HG03066 (cell line): Measurements from ENCODE around the gene FARS2.
"Not testable (repeated sequence)": the region's sequence is repeated elsewhere in the genome, so short reads cannot be mapped to it uniquely, and the experiment has no call there.

Source experiments
- ATAC-seq: cut with Tn5 transposase; IDR thresholded peaks from one replicate; pipeline ENCODE4 v1.9.1; 2021; ENCODE audit warnings: low read depth; ENCODE audit not compliant: unreplicated experiment

Gene FARS2

DNA sequence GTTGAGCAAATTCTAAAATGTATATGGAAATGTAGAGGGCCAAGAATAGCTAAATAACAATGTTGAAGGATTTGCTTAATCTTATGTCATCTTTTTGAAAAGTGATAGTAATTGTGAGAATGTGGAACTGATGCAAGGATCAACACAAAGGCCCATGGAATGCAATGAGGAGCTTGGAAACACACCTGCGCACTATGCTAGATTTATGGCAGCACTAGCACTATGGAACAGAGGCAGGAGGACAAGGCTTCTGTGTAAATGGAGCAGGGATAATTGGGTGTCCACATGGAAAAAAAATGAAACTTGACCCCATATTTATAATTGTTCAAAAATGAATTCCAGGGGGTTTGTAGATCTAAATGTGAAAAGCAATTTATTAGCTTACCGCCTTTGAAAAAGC is 298.3 kb downstream of the FARS2 start:
- no peak for ATAC-seq

DNA sequence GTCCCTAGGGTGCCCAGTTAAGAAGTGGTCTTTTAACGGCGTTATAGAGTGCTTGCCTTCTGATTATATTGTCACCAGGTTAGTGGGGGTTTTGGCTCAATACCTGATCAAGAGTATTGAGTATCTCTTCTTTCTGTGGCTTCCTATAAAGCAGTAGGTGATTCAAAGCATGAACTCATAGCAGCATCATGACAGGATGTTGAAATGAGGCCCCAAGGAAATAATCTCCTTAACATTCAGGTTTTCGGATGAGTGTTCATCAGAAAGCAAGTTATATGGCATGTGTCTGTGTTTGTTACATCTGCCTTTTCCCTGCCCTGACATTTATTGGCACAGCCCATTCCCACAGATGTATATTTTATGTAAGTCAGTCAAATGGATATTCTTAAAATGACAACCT is 301.0 kb downstream of the FARS2 start:
- no peak for ATAC-seq

DNA sequence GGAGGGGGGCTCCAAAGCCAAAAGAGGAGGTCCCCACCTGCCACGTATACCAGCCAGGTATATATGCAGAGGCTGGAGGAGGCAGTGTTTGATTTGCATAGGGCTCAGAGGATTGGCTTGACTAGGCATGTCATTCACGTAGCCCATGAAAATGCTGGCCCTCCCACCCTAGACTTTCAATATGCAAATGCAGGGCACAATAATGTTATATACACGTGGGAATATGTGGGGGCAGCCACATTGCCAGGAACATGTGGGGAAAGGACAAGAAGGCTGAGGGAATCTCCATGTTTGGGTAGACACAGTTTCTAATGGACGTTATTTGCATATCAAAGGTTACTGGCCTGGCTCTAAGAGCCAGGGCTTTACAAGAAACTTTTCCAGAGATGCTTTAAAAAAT is 301.8 kb downstream of the FARS2 start:
- no peak for ATAC-seq

DNA sequence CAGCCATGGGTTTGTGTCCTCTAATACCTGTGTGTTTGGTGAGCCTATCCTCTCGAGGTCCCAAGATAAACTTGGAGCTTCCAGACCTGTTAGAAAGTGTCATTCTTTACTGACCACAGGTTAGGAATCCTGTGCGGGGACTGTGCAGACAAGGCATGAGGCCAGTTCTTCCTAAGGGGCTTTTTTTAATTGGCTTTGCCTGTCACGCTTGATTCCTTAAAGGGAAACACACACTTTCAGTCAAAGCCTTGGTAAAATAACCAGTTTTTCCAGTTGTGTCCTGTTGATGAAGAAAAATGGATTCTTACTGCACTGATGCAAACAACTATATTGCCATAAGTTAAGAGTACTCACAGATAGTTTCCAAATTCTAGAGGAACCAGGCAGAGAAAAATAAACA is 303.4 kb downstream of the FARS2 start:
- ATAC-seq, result not testable (repeated sequence)

DNA sequence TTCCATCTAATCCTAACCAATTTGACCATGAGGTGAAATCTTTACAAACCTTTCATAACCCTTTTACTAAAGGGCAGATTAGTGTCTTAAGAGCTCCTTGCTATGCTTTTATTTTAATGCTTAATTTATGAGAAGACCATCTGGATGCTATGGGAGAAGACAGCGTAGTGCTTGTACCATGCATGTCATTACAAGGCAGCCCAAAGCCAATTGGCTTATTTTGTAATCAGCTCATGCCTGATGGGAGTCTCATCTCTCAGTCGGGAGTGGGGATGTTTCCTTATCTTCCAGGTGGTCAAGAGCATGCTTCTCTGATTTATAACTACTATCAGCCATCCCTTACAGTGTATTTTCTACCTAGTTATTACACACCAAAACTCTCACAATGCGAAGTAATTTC is 304.7 kb downstream of the FARS2 start:
- no peak for ATAC-seq

DNA sequence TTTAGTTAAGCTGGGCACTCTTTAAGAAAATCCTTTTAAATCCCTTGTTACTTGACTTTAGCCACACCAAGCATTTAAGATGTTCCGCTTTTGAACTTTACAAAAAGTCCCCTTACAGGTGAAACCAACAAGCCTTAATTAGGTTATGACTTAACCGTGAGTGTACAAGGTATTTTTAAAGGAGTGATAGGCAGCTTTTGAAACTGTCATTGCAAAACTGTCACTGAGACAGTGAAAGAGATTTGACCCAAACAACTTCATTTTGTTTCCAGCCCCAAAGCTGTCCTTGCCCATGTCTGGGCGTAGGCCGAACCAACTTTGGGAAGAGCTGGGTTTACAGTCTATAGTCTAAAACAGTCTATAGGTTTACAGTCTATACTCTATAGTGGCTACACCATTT is 305.4 kb downstream of the FARS2 start:
- ATAC-seq, result peak; percentile 55

DNA sequence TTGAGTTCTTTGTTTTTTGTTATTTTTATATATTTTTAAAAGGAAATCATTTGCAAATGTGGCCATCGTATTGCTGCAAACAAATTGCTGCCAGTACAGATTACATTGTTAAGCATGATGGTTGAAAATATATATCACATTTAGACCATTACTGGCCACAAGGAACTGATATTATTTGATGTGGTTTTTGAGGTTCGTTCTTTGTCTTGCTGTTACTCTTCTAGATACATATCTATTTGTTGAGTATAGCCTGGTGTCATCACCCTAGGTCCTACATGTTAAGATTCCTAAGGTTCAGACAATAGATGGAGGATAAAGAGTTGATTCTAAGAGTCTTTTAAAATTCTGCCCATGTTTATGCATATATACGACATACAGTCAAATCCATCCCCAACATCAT is 306.0 kb downstream of the FARS2 start:
- ATAC-seq, result no peak

DNA sequence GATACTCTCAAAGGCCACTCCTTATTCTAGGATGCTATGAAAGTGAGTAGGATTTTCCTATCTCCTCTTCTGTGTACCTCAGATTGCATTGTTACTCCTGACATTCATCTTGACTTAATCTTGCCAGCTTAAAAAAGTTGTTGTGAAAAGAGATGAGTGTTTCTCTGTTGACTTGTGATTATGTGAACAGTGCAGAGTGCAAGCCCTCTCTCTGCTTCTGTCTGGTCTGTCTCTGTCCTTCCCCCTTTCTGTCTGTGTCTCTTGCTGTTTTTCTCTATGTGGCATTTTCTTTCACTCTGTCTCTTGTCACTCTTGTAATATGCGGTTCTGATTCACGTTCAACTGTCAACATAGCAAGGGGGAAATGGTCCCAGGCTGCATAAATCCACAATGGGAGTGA is 306.6 kb downstream of the FARS2 start:
- ATAC-seq, result no peak

DNA sequence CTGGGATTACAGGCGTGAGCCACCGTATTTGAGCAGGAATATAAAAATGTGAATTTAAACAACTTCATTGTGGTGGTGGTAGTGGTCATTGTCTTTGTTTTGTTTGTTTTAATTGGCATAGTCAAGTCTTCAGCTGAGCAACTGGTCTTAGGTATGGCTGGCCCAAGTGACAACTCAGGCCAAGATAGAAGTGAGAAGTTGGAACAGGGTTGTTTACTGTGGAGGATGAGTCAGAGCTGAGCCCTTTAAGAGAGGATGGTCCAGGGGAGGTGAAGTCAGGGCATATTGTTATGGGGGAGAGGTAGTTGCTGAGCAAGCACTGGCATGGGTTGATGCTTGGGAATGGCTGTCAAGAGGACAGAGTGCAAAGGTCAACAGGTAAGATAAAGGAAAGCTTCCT is 308.2 kb downstream of the FARS2 start:
- ATAC-seq, result no peak

DNA sequence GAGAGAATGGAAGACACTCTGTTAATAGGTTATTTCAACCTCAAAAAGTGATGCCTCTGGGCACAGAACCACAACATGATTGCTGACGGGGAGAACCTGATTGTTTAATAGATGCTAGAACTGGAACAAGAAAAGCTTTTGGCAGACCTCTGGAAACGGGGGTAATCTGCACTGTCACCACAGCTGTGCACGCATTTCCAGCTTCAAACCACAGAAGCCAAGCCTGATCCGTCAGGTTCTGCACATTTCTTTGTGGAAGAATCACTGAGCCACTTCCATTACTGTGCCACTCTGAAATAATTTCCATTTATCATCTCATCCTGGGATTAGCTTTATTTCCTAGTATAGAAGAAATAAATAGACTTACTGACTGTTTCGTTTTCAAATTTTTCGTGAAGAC is 309.3 kb downstream of the FARS2 start:
- no peak for ATAC-seq

DNA sequence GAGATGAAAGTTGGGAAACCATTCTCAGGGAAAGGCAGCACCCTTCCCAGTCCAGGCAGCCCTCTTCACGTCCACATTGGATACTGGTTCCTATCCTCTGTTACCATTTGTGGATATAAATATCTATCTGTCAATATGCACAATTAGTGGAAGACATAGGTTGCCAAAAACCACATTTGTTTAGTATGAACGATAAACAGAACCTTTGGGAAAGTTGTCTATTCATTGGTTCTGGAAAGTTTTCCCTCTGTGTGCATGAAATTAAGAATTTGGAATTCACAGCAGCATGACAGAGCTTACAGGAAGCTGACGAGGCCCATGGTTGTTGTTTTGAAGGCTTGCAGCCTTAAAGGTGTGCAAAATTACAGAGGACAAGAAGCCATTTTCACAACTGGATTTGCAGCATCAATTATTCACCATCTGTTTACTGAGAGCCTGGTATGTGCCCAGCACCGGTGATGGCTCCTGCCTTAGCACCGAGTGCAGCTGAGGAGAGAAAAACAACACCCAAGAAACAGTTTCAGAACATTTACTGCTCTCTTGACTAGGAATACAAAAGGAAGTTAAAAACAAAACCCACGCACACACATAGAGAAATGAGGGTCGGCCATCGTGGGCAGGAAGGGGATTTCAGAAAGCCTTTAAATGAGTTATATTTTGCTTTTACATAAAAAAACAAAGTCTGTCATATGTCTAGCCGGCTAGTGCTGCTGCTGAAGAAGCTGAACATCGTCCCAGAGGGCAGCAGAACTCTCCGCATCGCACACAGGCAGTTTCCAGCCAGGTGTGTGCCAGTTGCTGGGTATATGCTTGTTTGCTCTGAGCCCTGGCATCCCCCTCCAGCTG is 319.6 kb downstream of the FARS2 start:
- no peak for ATAC-seq

DNA sequence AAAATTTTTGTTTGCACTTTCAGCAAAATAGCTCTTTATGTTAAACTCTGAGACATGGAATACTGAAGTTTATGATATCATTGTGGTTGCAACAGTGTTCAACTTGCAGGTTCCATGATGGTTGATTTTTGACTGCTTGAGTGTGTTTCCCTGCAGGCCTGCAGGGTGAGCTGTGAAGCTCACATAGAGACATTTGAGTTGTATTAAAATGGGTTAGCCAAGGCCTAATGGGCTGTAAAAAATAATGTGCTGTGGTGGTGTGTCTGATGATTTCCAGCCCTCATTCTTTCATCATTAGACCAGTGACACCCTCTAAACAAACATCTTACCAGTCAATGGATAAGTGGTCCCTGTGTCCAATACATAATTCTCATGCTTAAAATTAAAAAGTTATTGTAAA is 321.4 kb downstream of the FARS2 start:
- no peak for ATAC-seq

DNA sequence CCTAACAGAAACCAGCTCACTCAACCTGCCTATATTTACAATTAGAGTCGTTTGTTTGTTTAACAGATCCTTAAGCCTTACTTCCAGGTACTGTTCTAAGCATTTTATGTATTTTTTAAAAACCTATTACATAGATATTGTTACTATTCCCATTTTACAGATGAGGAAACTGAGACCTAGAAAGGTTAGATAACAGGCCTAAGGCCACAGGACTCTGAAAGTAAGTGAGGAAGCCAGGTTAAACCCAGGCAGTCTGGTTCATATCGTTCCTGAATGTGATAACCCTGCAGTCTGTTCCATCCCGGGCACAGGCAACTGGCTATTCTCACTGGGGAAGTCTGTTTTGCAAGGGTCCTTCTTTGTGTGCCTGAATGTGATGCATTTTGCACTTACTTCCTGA is 322.2 kb downstream of the FARS2 start:
- ATAC-seq, result no peak

DNA sequence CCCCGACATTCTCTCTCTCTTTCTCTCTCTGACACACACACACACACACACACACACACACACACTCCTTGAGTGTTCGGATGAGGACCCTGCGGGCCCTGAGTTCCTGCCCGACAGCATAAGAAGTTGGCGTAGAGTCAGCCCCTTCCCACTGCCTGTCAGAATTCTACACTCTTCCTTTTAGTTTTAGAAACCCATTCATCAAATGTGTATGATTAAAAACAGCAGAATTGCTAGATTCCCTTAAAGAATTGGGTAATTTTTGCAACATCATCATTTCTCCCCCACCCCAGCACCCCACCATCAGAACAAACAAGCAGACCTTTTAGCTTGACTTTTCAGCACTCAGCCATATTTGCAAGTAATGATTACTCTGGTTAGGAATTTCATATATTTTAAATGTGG is 322.8 kb downstream of the FARS2 start:
- ATAC-seq, result no peak

DNA sequence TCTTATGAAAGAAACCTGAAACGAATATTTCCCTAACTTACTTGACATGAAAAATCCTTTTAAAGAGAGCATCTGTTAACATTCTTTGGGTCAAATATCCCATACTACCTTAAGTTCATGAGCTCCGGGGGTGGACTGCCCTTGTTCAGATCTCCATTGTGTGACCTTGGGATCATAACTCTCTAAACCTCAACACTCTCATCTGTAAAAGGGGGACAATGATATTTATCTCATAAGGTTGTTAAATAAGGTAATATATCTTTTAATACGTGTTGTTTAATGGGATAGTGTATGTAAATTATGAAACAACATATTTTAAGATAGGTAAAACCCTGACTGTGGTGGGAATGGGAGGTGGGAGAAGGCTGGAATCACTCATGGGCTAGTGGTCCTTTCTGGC is 326.3 kb downstream of the FARS2 start:
- no peak for ATAC-seq

DNA sequence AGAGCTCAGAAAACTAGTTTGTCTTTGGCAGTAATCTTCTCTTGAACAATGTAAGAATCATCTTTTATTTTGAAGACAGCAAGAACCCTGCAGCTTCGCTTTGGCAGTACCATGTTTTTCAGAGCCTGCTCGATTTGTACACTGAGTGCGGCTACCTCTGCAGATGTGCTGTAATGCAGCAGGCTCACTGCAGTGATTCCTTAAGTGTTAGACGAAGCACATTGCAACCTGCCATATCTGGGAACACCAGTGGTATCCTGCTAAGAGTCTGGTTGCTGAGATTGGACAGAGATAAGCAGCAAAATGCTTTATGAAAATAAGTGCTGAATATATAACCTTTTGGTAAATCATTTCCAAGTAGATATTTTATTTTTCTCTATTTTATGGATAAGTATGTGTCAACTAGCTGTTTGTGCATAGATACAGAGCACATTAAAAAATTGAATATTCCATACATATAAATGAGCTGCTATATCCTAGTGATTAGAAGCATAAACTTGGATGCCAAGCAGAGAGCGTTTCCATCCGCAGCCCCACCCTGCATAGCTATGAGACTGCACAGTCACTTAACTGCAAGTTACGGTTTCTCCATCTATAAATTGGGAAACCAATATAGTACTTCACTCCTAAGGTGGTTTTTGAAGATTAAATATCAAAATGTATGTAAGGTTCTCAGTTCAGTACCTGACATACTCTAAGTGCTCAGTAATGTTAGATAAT is 328.3 kb downstream of the FARS2 start:
- no peak for ATAC-seq

DNA sequence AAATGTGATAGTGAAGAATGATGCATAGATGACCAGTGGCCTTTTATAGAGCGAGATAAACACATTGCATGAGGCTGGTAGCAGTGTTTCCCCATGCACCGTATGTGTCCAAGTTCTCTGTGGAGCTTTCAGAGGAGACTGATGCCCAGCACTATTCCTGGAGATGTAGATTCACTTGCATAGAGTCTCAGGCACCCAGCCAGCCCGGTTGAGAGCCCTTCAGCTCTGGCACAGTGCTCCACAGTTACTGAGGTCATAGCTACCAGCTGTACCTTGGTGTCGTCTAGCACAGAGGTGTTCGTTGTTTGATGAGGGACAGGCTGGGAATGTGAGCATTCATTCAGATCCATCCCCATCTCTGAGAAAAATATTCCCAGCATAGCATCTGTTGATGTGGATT is 328.9 kb downstream of the FARS2 start:
- ATAC-seq, result no peak

DNA sequence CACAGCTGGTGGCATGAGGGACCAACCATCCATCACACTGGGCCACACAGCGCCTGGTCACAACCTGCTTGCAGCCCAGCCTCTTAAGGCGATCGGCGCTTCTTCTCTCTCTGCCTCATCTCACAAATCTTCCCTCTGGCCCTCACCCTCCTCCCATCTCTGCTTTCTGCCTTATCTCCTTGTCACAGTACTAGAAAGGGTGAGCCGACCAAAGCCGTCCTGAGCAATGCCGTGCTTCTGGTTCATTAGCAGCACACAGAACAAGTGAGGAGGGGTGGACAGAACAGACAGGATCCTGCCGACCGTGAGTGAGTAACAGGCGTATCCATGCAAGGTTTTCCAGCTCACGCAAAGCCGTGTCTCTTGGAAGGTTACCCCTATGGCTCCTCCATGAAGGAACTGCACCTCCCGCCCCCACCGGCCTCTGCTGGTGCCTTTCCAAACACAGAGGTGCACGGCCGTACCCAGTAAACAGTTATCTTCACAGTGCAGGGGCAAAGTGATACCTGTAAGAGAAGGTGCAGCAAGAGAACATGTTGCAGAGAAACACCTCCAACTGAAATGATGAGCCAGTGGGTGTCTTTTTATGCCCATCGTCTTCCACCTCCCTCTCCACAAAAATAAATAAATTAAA is 331.7 kb downstream of the FARS2 start:
- ATAC-seq, result no peak

DNA sequence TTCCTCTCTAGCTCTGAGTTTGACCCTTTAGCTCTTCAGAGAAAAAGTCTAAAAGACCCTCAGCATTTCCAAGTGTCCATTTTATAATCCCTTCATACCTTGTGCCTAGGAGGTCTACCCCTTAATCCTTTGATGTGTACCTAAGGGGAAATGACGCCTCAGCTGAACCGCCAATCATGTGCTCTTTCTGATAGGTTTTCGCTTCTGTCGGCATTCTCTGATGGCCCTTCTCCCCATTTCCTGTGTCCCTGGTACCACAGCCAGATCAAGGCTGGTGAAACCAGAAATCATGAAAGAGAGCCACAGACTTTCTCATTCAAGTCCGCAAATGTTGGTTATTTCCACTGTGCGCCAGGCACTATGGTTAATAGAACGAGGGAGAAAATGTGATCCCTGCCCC is 333.9 kb downstream of the FARS2 start:
- no peak for ATAC-seq

DNA sequence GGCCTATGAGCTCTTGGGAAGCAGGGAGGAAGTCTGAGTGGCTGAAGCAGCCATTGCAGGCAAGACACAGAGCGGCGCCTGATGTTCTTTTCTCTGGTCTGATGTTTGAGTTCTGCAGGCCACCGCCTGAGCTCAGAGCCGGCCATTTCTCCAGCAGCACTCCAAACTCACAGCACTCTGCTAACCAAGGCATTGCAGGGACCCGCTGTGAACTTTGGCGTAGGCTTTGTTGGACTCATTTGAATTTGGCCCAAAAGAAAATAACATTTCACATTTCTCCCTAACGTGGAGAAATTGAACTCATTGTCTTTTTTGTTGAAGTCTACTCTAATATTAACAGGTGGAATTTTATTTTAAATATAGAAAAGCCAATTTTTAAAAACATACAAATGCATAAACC is 336.1 kb downstream of the FARS2 start:
- no peak for ATAC-seq

DNA sequence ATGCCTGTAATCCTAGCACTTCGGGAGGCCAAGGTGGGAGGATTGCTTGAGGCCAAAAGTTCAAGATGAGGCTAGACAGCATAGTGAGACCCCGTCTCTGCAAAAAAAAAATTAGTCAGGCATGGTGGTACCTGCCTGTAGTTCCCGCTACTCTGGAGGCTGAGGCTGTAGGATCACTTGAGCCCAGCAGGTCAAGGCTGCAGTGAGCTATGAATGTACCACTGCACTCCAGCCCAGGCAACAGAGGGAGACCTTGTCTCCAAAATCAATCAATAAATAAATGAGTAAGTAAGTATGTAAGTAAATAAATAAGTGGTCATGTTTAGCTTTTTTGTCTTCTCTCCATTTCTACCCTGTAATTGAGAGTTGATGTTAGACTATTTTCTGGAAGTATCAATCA is 336.8 kb downstream of the FARS2 start:
- no peak for ATAC-seq

DNA sequence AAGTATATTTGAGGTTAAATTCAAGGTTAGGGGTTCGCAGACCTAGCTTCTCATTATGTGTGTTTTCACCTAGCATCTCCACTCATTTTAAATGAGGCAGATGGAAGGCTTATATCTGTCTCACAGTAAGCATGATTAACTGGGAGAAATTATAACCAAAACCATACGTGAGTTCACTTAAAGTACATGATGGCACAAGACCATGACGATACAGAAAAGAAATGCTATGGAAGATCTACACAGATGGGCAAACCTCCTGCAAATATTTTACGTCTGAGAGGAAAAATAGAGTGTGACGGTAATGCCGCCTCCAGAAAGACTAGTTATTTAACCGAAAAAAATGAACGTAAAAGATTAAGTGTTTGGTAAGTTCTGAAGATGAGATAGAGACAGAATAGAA is 337.8 kb downstream of the FARS2 start:
- ATAC-seq, result no peak
